GM21825 (cell line): Measurements from ENCODE around the gene CTPS2.
"Not testable (repeated sequence)": the region's sequence is repeated elsewhere in the genome, so short reads cannot be mapped to it uniquely, and the experiment has no call there.

ENCODE experiments used
- ATAC-seq: cut with Tn5 transposase; IDR thresholded peaks from one replicate; pipeline ENCODE4 v1.9.1; 2021; ENCODE audit warnings: mild to moderate bottlenecking, moderate library complexity; ENCODE audit not compliant: unreplicated experiment

CTPS2 gene

DNA sequence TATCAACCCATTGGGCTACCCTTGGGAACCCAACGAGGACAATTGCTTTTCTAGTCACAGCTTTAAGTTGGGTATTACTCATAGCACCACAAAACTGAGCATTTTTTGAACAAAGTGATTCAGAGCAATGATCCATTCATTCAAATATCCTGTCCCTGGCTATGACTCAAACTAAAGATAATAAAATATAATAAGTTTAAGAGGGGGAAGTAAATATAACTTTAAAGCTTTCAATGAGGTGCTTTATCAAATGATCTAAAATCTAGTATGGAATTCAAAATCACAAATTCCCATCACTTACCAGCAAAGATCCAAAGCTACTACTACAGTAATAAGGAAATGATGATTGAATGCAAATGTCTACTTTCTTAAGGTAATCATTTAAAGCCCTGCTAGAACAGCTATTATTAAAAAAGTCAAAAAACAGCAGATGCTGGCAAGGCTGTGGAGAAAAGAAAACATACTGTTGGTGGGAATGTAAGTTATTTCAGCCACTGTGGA lies 102.3 kb downstream of the CTPS2 start:
- no peak for ATAC-seq

DNA sequence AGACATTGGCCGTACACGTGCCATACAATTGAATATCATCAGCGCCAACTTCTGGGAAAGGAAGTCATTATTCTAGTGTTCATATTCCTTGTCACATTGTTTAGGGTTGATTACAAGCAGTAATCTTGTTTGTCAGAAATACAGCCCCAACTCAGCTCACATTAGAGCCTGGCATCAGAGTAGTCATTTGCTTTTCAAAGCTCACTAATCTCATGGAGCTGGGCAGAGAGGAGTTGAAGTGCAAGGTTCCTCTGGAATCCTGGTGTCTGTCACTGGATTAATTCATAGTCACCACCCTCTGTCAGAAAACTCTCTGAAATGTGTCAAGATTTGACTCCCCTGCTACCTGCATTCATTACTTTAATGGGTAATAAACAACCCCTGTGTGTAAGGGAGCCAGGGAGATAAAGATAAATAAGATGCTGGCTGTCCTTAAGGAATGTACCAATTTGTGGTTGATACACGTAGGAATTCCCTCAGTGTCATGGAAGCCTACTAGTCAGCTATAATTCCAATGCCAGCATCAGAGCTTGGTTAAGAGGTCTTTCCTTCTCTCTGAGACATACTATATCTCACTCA lies 106.2 kb downstream of the CTPS2 start:
- ATAC-seq, result no peak

DNA sequence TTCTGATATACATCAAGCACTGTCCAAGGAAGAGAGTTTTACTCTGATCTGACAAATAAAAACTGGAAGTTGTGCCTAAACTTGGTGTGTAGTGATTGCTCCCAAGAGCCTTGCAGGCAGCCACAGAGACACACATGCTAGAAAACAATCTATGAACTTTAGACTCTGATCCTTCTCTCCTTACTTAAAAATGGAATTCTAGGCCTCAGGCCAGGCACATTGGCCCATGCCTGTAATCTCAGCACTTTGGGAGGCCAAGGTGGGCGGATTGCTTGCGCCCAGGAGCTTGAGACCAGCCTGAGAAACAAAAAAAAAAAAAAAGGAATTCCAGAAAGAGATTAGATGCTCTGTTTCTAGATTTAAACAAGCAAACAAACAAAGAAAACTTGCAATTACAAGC lies 108.1 kb downstream of the CTPS2 start:
- ATAC-seq, result no peak

DNA sequence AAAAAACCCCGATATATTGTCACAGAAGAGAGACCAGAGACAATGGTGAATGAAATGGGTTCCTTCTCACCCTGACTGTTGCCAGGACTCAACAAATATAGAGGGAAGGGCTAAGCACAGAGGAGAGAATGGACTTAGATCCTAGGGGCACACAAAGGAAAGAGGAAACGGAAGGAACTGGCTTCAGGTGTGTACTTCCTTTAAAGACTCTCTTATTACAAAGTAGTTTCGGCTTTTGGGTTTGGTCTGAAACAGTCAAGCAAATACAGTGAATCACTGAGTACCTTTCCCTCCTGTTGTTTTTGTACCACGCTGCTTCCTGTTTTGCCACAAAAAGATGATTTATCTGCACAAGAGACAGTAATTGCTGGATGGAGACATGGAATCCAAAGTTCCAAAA lies 108.6 kb downstream of the CTPS2 start:
- no peak for ATAC-seq

DNA sequence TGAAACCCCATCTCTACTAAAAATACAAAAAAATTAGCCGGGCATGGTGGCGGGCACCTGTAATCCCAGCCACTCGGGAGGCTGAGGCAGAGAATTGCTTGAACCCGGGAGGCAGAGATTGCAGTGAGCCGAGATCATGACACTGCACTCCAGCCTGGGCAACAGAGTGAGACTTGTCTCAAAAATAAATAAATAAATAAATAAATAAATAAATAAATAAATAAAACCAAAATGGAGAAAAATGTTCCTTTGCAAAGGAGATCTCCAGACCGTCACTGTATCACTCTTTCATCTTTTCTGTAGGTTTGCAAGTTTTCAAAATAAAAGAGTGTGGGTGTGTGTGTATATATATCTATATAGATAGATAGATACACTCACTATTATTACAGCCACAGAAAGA lies 109.2 kb downstream of the CTPS2 start:
- not testable (repeated sequence) for ATAC-seq

DNA sequence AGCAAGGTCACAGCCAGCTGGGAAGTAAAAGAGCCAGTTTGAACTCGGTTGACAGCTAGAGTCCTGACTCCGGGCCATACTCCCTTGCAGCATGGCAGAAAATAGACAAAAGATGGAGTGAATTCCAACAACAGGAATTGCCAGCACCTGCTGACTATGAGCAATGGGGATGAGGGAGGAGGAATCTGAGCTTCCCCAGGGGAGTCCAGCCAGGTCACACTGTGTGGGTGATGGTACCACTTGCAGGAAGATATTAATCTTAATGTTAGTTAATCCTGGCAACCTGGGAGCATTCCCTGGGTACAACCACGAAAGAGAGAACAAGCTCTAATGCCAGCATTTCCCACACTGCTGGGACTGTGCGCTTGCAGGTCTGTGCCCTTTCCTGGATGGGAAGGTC lies 110.6 kb downstream of the CTPS2 start:
- no peak for ATAC-seq

DNA sequence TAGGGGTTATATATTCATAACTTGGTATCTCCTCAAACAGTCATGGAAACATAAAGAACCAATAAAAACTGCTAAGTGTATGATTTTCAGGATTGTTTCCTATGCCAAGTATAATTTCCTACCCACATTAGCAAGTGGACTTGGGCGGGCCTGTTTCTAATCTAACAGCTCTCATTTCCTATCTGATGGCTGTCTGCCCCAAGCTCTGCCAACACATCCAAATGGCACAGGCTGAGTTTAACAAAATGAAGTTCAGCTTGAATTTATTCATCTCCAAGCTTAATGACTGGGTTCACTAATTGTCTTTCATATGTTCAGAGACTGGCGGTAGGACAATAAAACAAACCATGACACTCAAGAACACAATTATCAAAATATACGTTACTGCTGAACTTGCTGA lies 118.0 kb downstream of the CTPS2 start:
- ATAC-seq, result no peak

DNA sequence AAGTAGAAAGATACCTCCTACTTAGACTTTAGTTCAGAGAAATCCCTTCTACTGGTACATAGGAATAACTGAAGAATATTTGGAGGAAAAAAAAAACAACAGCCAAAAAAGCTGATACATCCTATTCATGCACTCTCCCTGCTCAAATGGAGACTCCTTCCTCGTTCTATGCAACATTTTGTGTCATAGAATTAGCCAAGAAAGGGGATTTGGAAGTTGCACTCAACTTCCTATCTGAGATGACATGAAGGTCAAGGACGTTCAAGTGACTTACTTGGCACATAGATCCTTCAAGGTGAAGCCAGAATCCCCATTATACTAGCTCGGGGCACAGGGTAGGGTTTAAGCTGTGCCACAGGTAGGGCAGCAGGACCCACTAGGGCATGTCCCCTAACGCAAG lies 118.7 kb downstream of the CTPS2 start:
- ATAC-seq, result no peak

DNA sequence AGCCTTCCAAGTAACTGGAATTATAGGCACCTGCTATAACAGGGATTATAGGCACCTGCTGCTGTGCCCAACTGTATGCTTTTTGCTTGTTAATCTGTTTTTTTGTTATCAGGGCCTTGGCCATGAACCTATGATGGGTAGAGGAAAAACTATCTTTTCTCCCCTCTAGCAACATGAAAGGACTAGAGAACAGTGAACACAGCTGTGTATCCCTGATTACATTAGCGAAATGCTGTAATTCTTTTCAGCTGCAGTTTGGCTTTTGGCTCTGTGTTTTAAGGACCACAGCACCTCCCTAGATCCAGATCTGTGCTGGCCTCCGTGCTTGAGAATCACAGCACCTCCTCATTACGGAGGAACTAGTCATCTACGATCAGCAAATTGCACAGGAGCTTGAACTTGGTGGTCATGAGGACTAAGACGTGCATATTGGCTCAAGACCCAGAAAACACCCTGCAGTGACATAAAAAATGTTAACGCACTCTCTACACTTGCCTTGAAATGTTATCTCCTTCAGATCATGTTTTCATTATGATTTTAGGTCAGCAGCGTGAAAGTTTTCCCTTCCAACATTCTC lies 120.2 kb downstream of the CTPS2 start:
- no peak for ATAC-seq

DNA sequence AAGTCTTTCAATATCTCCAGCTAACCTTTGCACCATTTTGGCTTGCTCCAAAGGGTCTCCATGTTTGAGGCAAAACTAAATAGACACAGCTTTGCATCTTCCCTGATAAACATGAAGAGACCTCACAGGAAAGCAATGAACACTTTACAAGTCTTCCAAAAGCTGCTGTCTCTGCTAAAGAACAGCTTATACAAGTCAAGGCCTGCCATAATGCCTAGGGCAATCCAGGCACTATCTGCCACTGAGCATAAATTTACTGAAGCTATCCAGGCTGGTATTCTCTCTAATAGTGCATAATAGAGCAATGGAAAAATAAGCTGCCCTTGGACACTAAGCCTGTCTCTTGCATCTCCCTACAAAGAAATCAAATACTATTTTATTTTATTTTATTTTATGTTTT lies 122.6 kb downstream of the CTPS2 start:
- ATAC-seq, result no peak

DNA sequence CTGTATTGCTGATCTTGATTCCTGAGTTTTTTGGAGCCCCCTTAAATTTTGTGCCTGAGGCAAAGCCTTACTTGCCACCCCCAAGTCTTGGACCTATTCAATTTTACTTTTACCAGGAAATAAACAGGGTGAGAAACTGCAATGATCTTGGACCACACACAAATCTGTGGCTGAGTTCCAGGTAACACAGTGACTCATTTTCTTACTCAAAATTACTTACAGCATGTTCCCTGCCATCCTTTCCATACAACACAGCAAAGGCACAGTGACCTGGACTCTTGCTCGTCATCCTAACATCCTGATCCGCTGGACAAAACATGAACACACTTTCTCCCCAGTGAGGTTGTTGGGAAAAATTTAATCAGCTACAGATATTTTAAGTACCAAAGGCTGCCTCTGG lies 123.3 kb downstream of the CTPS2 start:
- ATAC-seq, result no peak

DNA sequence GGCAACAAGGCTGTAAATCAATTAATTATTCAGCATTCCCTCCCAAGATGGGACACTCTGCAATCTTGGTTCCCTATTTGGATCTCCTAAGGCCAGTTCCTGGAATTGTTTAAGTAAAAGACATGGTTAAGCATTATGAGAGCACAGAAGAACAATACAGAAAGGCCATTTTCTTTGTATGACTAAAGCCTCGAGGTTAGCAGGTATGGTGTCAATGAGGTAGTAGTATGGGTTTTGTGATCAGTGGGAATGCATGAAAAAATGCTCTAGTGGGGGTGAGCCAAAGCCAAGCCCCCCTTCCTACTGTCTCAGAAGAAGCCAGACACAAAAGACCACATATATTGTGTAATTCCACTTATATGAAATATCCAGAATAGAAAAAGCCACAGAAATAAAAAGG lies 124.2 kb downstream of the CTPS2 start:
- ATAC-seq, result no peak

DNA sequence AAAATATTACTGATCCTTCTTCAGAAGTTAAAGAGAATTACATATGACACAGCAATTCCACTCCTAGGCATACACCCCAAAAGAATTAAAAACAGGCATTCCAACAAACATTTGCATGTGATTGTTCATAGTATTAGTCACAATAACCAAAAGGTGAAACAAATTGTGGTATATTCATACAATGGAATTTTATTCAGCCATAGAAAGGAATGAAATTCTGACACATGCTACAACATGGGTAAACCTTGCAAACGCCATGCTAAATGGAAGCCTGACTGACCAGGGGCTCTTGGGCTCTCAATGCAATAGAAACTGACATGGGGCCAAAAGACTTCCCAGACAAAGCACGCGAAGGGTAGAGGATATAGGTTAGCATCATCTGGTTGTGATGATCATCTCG lies 124.6 kb downstream of the CTPS2 start:
- ATAC-seq, result no peak

DNA sequence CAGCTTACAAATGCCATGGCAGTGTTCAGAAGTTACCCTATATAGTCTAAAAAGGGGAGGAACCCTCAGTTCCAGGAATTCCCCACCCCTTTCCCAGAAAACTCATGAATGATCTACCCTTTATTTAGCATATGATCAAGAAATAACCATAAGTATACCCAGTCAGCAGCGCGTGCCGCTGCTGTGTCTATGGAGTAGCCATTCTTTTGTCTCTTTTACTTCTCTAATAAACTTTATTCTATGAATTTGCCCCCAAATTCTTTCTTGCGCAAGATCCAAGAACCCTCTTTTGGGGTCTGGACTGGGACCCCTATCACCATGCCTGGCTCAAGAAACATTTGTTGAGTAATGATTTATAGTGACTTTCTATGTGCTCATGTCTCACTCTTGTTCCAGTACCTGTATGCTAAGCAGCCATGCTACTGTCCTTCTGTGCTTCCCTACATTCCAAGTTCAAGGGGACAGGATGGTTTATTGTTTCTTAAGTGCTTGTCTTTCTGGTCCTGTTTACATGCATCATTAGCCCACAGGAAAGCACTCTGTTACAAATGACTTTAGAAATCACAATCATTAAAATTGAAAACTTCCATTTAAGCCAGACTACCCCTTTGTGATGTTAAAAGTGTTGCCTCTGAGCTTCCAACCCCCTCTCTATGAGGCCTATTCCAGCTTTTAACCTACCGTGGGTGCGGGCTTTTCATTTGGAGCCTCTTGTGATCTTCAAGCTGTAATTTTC lies 125.9 kb downstream of the CTPS2 start:
- no peak for ATAC-seq

DNA sequence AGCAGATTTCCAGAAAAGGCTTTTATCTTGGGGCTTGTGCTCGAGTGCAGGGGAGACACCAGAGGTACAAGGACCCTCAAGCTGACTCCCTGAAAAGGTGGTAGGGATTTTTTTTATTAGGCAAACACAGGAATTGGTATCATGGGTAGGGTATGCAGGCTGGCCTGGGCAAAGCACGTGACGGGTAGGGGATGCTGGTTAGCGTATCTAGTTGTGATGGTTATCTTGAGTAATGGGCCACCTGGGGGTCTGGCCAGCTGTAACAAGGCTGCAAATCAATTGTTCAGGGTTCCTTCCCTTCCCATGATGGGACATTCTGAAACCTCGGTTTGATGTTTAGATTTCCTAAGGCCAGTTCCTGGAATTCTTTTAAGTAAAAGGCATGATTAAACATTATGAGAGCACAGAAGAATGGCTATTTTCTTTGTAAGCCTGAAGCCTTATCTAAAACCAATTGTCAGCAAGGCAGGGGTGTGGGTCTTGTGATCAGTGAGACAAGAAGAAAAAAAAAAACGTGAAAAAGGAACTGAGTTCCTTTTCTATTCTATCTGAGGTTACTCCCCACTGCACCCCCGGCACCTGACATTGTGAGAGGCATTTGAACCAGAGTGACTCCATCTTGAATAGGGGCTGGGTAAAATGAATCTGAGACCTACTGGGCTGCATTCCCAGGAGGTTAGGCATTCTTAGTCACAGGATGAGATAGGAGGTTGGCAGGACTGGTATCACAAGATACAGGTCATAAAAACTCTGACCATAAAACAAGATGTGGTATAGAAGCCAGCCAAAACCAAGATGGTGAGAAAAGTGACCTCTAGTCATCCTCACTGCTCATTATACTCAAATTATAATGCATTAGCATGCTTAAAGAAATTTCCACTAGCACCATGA lies 126.7 kb downstream of the CTPS2 start:
- no peak for ATAC-seq

DNA sequence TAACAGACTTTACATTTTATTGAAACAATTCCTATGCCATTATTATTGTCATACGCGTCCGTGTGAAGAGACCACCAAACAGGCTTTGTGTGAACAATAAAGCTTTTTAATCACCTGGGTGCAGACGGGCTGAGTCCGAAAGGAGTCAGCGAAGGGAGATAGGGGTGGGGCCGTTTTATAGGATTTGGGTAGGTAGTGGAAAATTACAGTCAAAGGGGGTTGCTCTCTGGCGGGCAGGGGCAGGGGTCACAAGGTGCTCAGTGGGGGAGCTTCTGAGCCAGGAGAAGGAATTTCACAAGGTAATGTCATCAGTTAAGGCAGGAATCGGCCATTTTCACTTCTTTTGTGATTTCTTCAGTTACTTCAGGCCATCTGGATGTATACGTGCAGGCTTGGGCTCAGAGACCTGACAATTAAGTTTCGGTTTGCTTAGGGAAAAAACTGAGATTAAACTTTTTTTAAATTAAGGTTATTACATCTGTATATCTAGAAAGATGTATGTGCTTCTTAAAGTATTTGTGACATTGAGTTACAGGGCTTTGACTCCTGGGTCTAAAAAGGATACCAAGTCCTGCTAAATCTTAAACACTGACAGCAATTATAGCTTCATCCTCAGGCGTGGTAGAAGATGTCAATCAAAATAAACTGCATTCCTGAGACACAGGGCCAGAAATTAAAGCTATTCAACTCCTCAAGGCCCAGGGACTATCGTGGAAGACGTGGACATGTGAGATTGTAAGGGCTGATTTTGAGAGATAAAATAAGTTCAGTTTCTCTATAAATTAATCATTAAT lies 132.3 kb downstream of the CTPS2 start:
- ATAC-seq, result not testable (repeated sequence)

DNA sequence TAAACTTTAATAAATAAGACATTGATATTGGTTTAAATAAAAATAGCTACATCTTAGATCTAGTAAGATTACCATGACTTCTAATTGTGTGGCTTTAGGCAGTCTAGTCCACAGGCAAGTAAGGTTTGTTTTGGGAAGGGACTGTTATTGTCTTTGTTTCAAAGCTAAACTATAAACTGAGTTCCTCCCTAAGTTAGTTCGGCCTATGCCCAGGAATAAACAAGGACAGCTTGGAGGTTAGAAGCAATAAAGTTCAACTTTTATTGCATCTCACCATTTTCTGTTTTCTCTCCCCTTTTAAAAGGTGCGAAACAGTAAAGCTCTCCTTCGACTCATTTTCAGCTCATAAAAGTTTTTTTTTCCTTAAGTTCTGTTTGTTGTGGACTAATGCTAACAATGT lies 133.0 kb downstream of the CTPS2 start:
- ATAC-seq, result no peak

DNA sequence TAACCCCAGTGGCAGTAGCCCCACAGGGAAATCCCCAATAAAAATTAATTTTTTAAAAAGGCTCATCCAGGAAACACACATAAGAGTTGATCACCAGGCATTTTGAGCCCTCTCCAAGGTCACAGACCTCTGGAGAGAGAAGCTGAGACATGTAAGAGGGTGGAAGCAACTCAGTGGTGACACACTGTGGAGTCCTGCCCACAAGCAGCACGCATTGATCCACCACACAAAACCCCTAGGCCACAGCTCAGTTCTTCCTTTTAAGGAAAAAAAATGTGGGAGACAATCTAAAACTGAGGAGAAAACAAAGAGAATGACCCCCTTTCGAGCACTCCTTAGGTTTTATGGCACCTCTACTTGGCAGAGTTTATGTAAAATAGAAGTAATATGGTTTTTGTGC lies 134.3 kb downstream of the CTPS2 start:
- no peak for ATAC-seq

DNA sequence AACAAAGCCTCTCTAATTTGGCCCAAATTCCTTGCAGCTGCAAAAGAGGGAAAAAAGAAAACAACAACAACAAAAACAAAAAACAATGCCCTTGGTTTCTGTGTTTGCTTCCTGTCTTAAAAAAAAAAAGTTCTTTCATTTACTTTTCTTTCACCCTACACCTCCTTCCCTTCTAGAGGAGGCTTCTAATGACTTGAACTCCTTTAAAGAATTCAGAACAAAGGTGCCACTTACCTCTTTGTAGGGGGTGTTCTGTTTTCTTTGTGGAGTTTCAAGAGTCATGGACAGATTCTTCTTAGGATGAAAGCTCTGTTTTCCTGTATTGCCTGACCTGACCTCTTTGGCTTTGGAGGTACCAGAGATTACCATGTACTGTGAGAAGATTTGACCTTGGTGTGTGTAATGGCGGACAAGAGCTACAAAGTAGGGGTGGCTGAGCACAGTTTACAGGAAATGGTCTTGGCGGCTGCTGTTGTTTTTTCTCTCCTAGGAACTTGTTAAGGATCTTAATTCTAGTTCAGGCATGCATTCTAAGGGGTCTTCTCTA lies 134.9 kb downstream of the CTPS2 start:
- ATAC-seq, result no peak

DNA sequence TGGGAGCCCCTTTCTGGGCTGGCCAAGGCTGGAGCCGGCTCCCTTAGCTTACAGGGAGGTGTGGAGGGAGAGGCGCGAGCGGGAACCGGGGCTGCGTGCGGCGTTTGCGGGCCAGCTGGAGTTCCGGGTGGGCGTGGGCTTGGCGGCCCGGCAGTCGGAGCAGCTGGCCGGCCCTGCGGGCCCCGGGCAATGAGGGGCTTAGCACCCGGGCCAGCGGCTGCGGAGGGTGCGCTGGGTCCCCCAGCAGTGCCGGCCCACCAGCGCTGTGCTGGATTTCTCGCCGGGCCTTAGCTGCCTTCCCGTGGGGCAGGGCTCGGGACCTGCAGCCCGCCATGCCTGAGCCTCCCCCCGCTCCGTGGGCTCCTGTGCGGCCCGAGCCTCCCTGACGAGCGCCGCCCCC lies 137.1 kb downstream of the CTPS2 start:
- ATAC-seq, result not testable (repeated sequence)
